K562 (cell line): Measurements from ENCODE around the gene CLSTN2. TPM values are rescaled to one million over a fixed set of nuclear protein-coding genes. Genes with fewer than 3 reads are reported as not detected.

Experiments
- ATAC-seq: fragments of 200-7000 bp; cut with Tn5 transposase; 3 replicates; pipeline ENCODE4 v1.9.1; 2020; ENCODE audit warnings: moderate library complexity
- BruUV-seq: library from RNA; stranded (reverse); fragments of 400-500 nt; replicated peaks from 2 replicates; lab custom pipeline; 2021; lab: Mats Ljungman, UMichigan
- CTCF ChIA-PET: fragments of 300-600 bp; formaldehyde crosslinking; extraction: SDS; loops from one replicate; lab custom pipeline; 2021; ENCODE audit warnings: low intra/inter-chr PET ratio; lab: Yijun Ruan, JAX
- POLR2A ChIA-PET: fragments of 300-600, 350-650 bp; sonication (Branson Sonifier 250); formaldehyde crosslinking; extraction: SDS; loops from one replicate; lab custom pipeline; 2021; ENCODE audit warnings: antibody characterized with exemption, inconsistent platforms; lab: Yijun Ruan, JAX
- DNase-seq, 4 experiments: peaks; one replicate each; pipeline versions ENCODE4 v3.0.0 to v3.0.0-alpha.2; 2011 to 2018; ENCODE audit warnings: low spot score in 3 of 4, mixed read lengths in 3 of 4; ENCODE audit errors: extremely low read depth in 1 of 4
- FAIRE-seq: peaks from 2 replicates; lab custom pipeline; 2011; peaks lifted over from hg19 to GRCh38; lab: Jason Lieb, UNC
- H2AFZ ChIP-seq: 2 replicates; pipeline ENCODE4 v1.6.0; 2011; ENCODE audit warnings: low read depth, low read length, control low read depth, inconsistent platforms
- H3K27ac ChIP-seq: fragments of 200-600 bp; 3 replicates; pipeline ENCODE4 v1.8.0; 2011; ENCODE audit warnings: low read depth, mild to moderate bottlenecking, control low read depth, inconsistent platforms, low read length, moderate library complexity, mixed read lengths; ENCODE audit errors: extremely low read depth
- H3K27me3 ChIP-seq, 2 experiments: fragments of 300-600 bp in 1 of 2; 2 replicates in 1 of 2; 3 replicates in 1 of 2; pipeline versions ENCODE4 v1.6.0 to v1.8.0; 2011; ENCODE audit warnings: inconsistent platforms in 2 of 2, low read length in 2 of 2, mild to moderate bottlenecking in 1 of 2, mixed read lengths in 1 of 2, moderate library complexity in 1 of 2; ENCODE audit not compliant: control insufficient read depth in 2 of 2, insufficient read depth in 2 of 2
- H3K36me3 ChIP-seq: fragments of 300-600 bp; 3 replicates; pipeline ENCODE4 v1.8.0; 2011; ENCODE audit warnings: mild to moderate bottlenecking, low read length, inconsistent platforms; ENCODE audit not compliant: control insufficient read depth, insufficient read depth
- H3K4me1 ChIP-seq, 2 experiments: fragments of 200-600 bp in 1 of 2; replicated peaks in 1 of 2; 2 replicates in 1 of 2; 3 replicates in 1 of 2; pipeline versions ENCODE4 v1.5.1 to v1.8.0; 2011; ENCODE audit warnings: inconsistent platforms in 2 of 2, low read length in 2 of 2, mild to moderate bottlenecking in 1 of 2, mixed read lengths in 1 of 2, moderate library complexity in 1 of 2; ENCODE audit not compliant: control insufficient read depth in 2 of 2, insufficient read depth in 2 of 2
- H3K4me2 ChIP-seq: 2 replicates; pipeline ENCODE4 v1.6.1; 2011; ENCODE audit warnings: low read length, control low read depth, inconsistent platforms, mixed read lengths; ENCODE audit not compliant: insufficient read depth
- H3K4me3 ChIP-seq: fragments of 200-600 bp; sonication (generic), shearing (Covaris generic); 2 replicates; pipeline ENCODE4 v1.5.1; 2016; ENCODE audit warnings: control low read depth, inconsistent platforms
- H3K79me2 ChIP-seq: fragments of 200-600 bp; 3 replicates; pipeline ENCODE4 v1.8.0; 2011; ENCODE audit warnings: low read length, inconsistent platforms; ENCODE audit not compliant: control insufficient read depth, insufficient read depth
- H3K9ac ChIP-seq, 2 experiments: 2 replicates each; pipeline versions ENCODE4 v1.6.0 to v1.6.1; 2011; ENCODE audit warnings: low read depth in 2 of 2, low read length in 2 of 2, control low read depth in 1 of 2, inconsistent platforms in 1 of 2, mild to moderate bottlenecking in 1 of 2, mixed read lengths in 1 of 2; ENCODE audit not compliant: insufficient read depth in 1 of 2
- H3K9me1 ChIP-seq: one replicate; pipeline ENCODE4 v1.6.0; 2011; ENCODE audit warnings: inconsistent platforms, mild to moderate bottlenecking, low read length, moderate library complexity; ENCODE audit not compliant: control insufficient read depth, insufficient read depth
- H3K9me3 ChIP-seq: replicated peaks from 2 replicates; pipeline ENCODE4 v1.5.1; 2011; ENCODE audit warnings: low read depth, low read length, inconsistent platforms; ENCODE audit not compliant: control insufficient read depth, insufficient read depth
- H4K20me1 ChIP-seq: replicated peaks from 2 replicates; pipeline ENCODE4 v1.6.1; 2011; ENCODE audit warnings: low read length, inconsistent platforms, mixed read lengths; ENCODE audit not compliant: control insufficient read depth, insufficient read depth
- BHLHE40 ChIP-seq: IDR thresholded peaks from 2 replicates; pipeline ENCODE4 v1.6.1; 2011; ENCODE audit warnings: low read length, improper control_type of control experiment
- CAMTA2 ChIP-seq: fragments of 250-450 bp; sonication (Bioruptor Pico); conservative IDR thresholded peaks from 2 replicates; pipeline ENCODE4 v1.5.1; 2022
- CBFB ChIP-seq: sonication (generic); formaldehyde crosslinking; IDR thresholded peaks from 2 replicates; pipeline ENCODE4 v1.4.0; 2020; ENCODE audit warnings: mild to moderate bottlenecking, missing genetic modification reagents
- CEBPG ChIP-seq, 3 experiments: fragments of 200-800 bp in 1 of 3; sonication (Bioruptor generic) in 1 of 3; sonication (generic) in 1 of 3; formaldehyde crosslinking in 1 of 3; IDR thresholded peaks in 2 of 3; conservative IDR thresholded peaks in 1 of 3; 2 replicates each; pipeline versions ENCODE4 v1.6.1 to v1.8.0; 2016 to 2022; ENCODE audit warnings: missing compliant biosample characterization in 2 of 3, missing genetic modification characterization in 2 of 3, mild to moderate bottlenecking in 1 of 3, missing genetic modification reagents in 1 of 3
- MLLT1 ChIP-seq, 2 experiments: fragments of 450-650 bp; IDR thresholded peaks; 2 replicates each; pipeline ENCODE4 v1.6.1; 2016
- MXD1 ChIP-seq: fragments of 250-450 bp; sonication (Bioruptor Pico); IDR thresholded peaks from 2 replicates; pipeline ENCODE4 v1.8.0; 2021; ENCODE audit warnings: borderline replicate concordance, mild to moderate bottlenecking, moderate library complexity; ENCODE audit not compliant: poor library complexity, severe bottlenecking
- SIRT6 ChIP-seq: IDR thresholded peaks from one replicate; pipeline ENCODE4 v1.6.1; 2012; ENCODE audit warnings: low read depth, mild to moderate bottlenecking, control low read depth, inconsistent platforms, low read length, moderate library complexity
- TCF3 ChIP-seq: sonication (generic); formaldehyde crosslinking; IDR thresholded peaks from 2 replicates; pipeline ENCODE4 v1.4.0; 2020; ENCODE audit warnings: mild to moderate bottlenecking, missing genetic modification reagents
- USF2 ChIP-seq: sonication (generic); formaldehyde crosslinking; IDR thresholded peaks from 2 replicates; pipeline ENCODE4 v1.5.0; 2020; ENCODE audit warnings: missing genetic modification reagents
- ZNF561 ChIP-seq: fragments of 450-650 bp; formaldehyde crosslinking; conservative IDR thresholded peaks from 2 replicates; pipeline ENCODE4 v1.4.0; 2020; ENCODE audit warnings: mild to moderate bottlenecking, moderate library complexity
- WGBS: fragments of 100-300 bp; shearing (Covaris generic); methylation state at CpG from one replicate; pipeline ENCODE4 v1.1.6; 2016; ENCODE audit warnings: low coverage, mixed read lengths; ENCODE audit not compliant: insufficient coverage; ENCODE audit errors: missing lambda C conversion rate; 5-methylcytosine and 5-hydroxymethylcytosine counted together
- in situ Hi-C: fragments of 300-500 bp; cut with MboI; formaldehyde crosslinking; loops from 4 replicates; pipeline ENCODE4 v1.15.0; 2018; ENCODE audit warnings: inconsistent platforms, mixed read lengths
- intact Hi-C: fragments of 100-400 bp; cut with micrococcal nuclease; formaldehyde crosslinking; loops from 2 replicates; pipeline ENCODE4 v1.14.2; 2022
- polyA plus RNA-seq, 8 experiments: library from polyadenylated mRNA; depleted of rRNA in 4 of 8; stranded (reverse) in 5 of 8; unstranded in 3 of 8; fragments of >200 nt; fragmentation: Nextera tagmentation in 2 of 8; fragmentation: Illumina TruSeq in 1 of 8; extraction: Ambion mirVana in 2 of 8; extraction: Trizol in 1 of 8; gene quantifications; 2 replicates each; pipeline versions ENCODE4 v1.2.1 to v1.2.3, GENCODE V29; 2011 to 2014; ENCODE audit warnings: inconsistent platforms in 1 of 8, missing spikeins in 1 of 8
- total RNA-seq, 7 experiments: library from RNA; depleted of rRNA in 6 of 7; stranded (reverse); fragments of >200 nt in 6 of 7; fragmentation: Illumina TruSeq in 2 of 7; extraction: Trizol in 2 of 7; gene quantifications; 2 replicates each; pipeline versions ENCODE4 v1.2.1 to v1.2.3, GENCODE V29; 2011 to 2021; ENCODE audit warnings: low replicate concordance in 1 of 7

The CLSTN2 gene
- total and polyA plus RNA-seq, 9 of the 15 experiments (the other 6 are each of a cell fraction or from before 2014, with no cell fraction given): 0.02 to 0.04 (median 0.04) TPM; not detected in 6

GRCh38 chr3:140056047-140056446 is 121.1 kb downstream of the CLSTN2 start (continued):
- no peak for TF ChIP-seq CEBPG (CRISPR knock-in tag; IDR thresholded peaks at IDR 0.05)
- peak in 1 of 2 experiments; percentile 62; a peak in 2 of 4 replicates for TF ChIP-seq CEBPG (tag; conservative IDR thresholded peaks at IDR 0.05 in 1 of 2, IDR thresholded peaks at IDR 0.05 in 1 of 2)

DNA sequence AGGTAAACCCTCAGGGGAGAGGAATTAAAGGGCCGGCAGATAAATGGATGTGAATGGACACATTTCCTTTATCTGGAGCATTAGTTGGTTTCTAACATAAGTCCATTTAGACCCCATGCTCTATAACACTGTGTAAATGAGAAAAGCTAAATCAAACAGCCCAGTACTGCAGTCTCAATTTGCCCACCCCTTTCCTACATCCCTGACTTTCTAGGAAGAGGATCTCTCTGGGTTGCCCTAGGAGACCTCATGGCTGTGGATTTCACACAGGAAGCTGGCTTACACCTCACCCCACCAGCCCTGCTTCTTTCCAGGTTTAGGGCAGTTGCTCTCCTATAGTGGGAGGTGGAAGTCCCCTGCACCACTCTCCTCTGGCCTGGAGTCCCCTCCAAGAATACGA is 126.2 kb downstream of the CLSTN2 start:
- H4K20me1 ChIP-seq: no peaks in the 10 kb centered on the region
- ATAC-seq (no peak), DNase-seq (no peak), FAIRE-seq (no peak)
- BruUV-seq: no TSS peak
- 0% methylated on average over 2 of the region's 2 CpGs for WGBS
- no peaks in the 10 kb centered on the region for H3K4me1 ChIP-seq
- no peak for TF ChIP-seq SIRT6
- intact Hi-C loops: no loop called here
- H3K9me1 ChIP-seq: no peaks in the 10 kb centered on the region
- no peaks in the 10 kb centered on the region for H3K79me2 ChIP-seq
- H3K4me3 ChIP-seq: no peak overlapping the region
- in situ Hi-C loops: no loop called here
- no peaks in the 10 kb centered on the region for H3K27me3 ChIP-seq
- CTCF ChIA-PET: no interaction called here
- no peak overlapping the region for H3K27ac ChIP-seq
- H3K9me3 ChIP-seq: no peaks in the 10 kb centered on the region
- no peaks in the 10 kb centered on the region for H3K36me3 ChIP-seq
- H2AFZ ChIP-seq: no peak overlapping the region
- no peak overlapping the region for H3K9ac ChIP-seq
- POLR2A ChIA-PET: no interaction called here
- no peak overlapping the region for H3K4me2 ChIP-seq

DNA sequence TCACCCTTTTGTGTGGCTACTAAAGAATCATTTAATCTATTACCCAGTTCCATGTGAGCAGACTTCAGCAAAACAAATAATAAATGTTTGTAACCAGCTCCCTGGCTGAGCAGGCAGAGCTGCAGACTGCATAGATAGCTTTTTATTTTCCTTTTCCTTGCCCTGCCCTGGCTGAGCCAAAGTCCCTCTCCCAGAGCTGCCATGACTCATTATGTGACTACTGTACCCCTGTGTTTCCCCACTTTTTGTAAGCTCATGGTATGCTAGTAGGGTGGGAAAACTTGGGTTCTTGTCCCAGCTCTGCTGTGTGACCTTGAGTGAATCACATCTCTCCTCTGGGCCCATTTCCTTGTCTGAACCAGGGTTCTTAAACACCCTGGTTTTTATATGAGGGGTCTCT is 127.5 kb downstream of the CLSTN2 start:
- H3K79me2 ChIP-seq: no peaks in the 10 kb centered on the region
- no peak overlapping the region for H3K9ac ChIP-seq
- BruUV-seq: no TSS peak
- POLR2A ChIA-PET: interaction anchor here (0.7 kb wide), 1 partner anchor 9 kb away, joined by 3 read pairs; no protein-coding TSS in a partner anchor
- no peaks in the 10 kb centered on the region for H3K9me3 ChIP-seq
- no peak overlapping the region for H2AFZ ChIP-seq
- DNase-seq: no peak
- no peak overlapping the region for H3K4me2 ChIP-seq
- intact Hi-C loops (no loop called here), in situ Hi-C loops (no loop called here)
- H4K20me1 ChIP-seq: no peaks in the 10 kb centered on the region
- H3K4me3 ChIP-seq: no peak overlapping the region
- no peaks in the 10 kb centered on the region for H3K27me3 ChIP-seq
- no peaks in the 10 kb centered on the region for H3K36me3 ChIP-seq
- no peak for ATAC-seq
- no peaks in the 10 kb centered on the region for H3K4me1 ChIP-seq
- no peaks in the 10 kb centered on the region for H3K9me1 ChIP-seq
- CTCF ChIA-PET: no interaction called here
- FAIRE-seq: no peak
- H3K27ac ChIP-seq: no peak overlapping the region
- no peak for TF ChIP-seq CAMTA2 (CRISPR knock-in tag)
- no peak for TF ChIP-seq ZNF561 (CRISPR knock-in tag)
- TF ChIP-seq MLLT1 (IDR thresholded peaks at IDR 0.05): no peak
- no peak for TF ChIP-seq TCF3 (CRISPR knock-in tag)
- no peak for TF ChIP-seq BHLHE40
- no peak for TF ChIP-seq USF2 (CRISPR knock-in tag)
- TF ChIP-seq MXD1 (CRISPR knock-in tag): no peak
- TF ChIP-seq CBFB (CRISPR knock-in tag): no peak
